HCT116 (cell line): Measurements from ENCODE around the gene CLIC3.

Experiments used
- CBX3 ChIP-seq: IDR thresholded peaks from 2 replicates; pipeline ENCODE4 v1.6.1; 2012; ENCODE audit warnings: low read depth
- CTCF ChIP-seq, 3 experiments: fragments of 200-600 bp in 1 of 3; sonication (generic) in 1 of 3; IDR thresholded peaks in 2 of 3; conservative IDR thresholded peaks in 1 of 3; 2 replicates each; pipeline ENCODE4 v1.5.1; 2012 to 2017; ENCODE audit warnings: low read depth in 2 of 3, low read length in 2 of 3, antibody characterized with exemption in 1 of 3, borderline replicate concordance in 1 of 3, control low read depth in 1 of 3, mild to moderate bottlenecking in 1 of 3, mixed read lengths in 1 of 3, mixed run types in 1 of 3, moderate library complexity in 1 of 3; ENCODE audit not compliant: insufficient read depth in 1 of 3
- EZH2 ChIP-seq: fragments of 200-600 bp; sonication (generic); IDR thresholded peaks from 2 replicates; pipeline ENCODE4 v1.6.1; 2017; ENCODE audit warnings: antibody characterized with exemption, mixed run types
- EZH2phosphoT487 ChIP-seq: fragments of 200-600 bp; IDR thresholded peaks from 2 replicates; pipeline ENCODE4 v1.6.1; 2018; ENCODE audit warnings: antibody characterized with exemption, borderline replicate concordance
- POLR2A ChIP-seq: IDR thresholded peaks from 2 replicates; pipeline ENCODE4 v1.7.0; 2011; ENCODE audit warnings: borderline replicate concordance; ENCODE audit not compliant: insufficient read depth, insufficient read length; ENCODE audit errors: extremely low read depth
- REST ChIP-seq: IDR thresholded peaks from 2 replicates; pipeline ENCODE4 v1.6.1; 2012; ENCODE audit warnings: low read depth

DNA sequence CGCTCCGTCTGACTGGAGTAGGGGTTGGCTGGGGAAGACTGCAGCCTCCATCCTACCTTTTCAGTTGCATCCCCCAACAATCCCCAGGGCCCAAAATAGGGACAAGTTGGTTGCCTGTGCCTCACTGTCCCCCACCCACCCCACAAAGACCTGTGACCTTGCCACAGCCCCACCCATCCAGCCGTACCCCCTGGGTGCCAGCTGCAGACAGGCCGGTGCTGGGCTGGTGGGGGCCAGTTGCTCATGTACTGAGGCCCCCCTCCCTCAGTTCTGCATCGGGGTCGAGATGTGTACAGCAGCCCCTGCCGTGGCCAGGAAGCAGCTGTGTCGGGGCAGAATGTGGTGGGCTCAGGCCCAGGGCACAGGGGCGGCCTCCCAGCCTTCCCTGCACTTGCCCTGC is 13.2 kb downstream of the CLIC3 start:
- TF ChIP-seq CTCF (IDR thresholded peaks at IDR 0.05 in 2 of 3, conservative IDR thresholded peaks at IDR 0.05 in 1 of 3; ENCODE audit: borderline replicate concordance in 1 of 3, insufficient read depth in 1 of 3, low read depth in 2 of 3, low read length in 2 of 3) (no peak), EZH2phosphoT487 (no peak), POLR2A (no peak), EZH2 (no peak), CBX3 (no peak), REST (no peak)
